H9 (cell line): ENCODE data around the gene PRPSAP2. TPM values are rescaled to one million over a fixed set of nuclear protein-coding genes. Genes with fewer than 3 reads are reported as not detected.

Experiments
- DNase-seq: peaks from one replicate; pipeline ENCODE4 v3.0.0-alpha.2; 2017
- H2AFZ ChIP-seq: one replicate; pipeline ENCODE4 v1.6.1; 2013; ENCODE audit warnings: mild to moderate bottlenecking, low read length, control low read depth, moderate library complexity
- H2AK5ac ChIP-seq: 2 replicates; pipeline ENCODE4 v1.6.1; 2013; ENCODE audit warnings: low read length, control low read depth, mixed read lengths; ENCODE audit not compliant: insufficient read length
- H2BK120ac ChIP-seq: one replicate; pipeline ENCODE4 v1.6.1; 2013; ENCODE audit warnings: low read depth, mild to moderate bottlenecking, low read length, control low read depth, inconsistent platforms; ENCODE audit not compliant: poor library complexity, severe bottlenecking
- H2BK12ac ChIP-seq: 2 replicates; pipeline ENCODE4 v1.6.1; 2013; ENCODE audit warnings: low read length, control low read depth, mixed read lengths, low read depth; ENCODE audit not compliant: insufficient read length
- H2BK15ac ChIP-seq: 2 replicates; pipeline ENCODE4 v1.6.1; 2013; ENCODE audit warnings: low read depth, low read length, control low read depth
- H2BK20ac ChIP-seq: one replicate; pipeline ENCODE4 v1.6.1; 2013; ENCODE audit warnings: low read depth, mild to moderate bottlenecking, low read length, control low read depth, inconsistent platforms; ENCODE audit not compliant: poor library complexity, severe bottlenecking
- H2BK5ac ChIP-seq: 2 replicates; pipeline ENCODE4 v1.6.1; 2013; ENCODE audit warnings: low read length, control low read depth, mixed read lengths; ENCODE audit not compliant: insufficient read length
- H3K14ac ChIP-seq: 2 replicates; pipeline ENCODE4 v1.6.1; 2013; ENCODE audit warnings: low read length, control low read depth; ENCODE audit not compliant: insufficient read depth
- H3K18ac ChIP-seq: 2 replicates; pipeline ENCODE4 v1.6.1; 2013; ENCODE audit warnings: low read depth, mild to moderate bottlenecking, mixed read lengths, low read length, control low read depth; ENCODE audit not compliant: insufficient read length
- H3K23ac ChIP-seq: 2 replicates; pipeline ENCODE4 v1.6.1; 2013; ENCODE audit warnings: low read length, control low read depth, mixed read lengths, low read depth; ENCODE audit not compliant: insufficient read length
- H3K23me2 ChIP-seq: 2 replicates; pipeline ENCODE4 v1.6.1; 2013; ENCODE audit warnings: low read depth, mild to moderate bottlenecking, mixed read lengths, low read length, control low read depth; ENCODE audit not compliant: insufficient read length, poor library complexity, severe bottlenecking
- H3K27ac ChIP-seq: 2 replicates; pipeline ENCODE4 v1.5.1; 2013; ENCODE audit warnings: low read length, control low read depth, mixed read lengths, low read depth; ENCODE audit not compliant: insufficient read length
- H3K27me3 ChIP-seq: 2 replicates; pipeline ENCODE4 v1.6.1; 2013; ENCODE audit warnings: low read length, control low read depth, inconsistent platforms; ENCODE audit not compliant: insufficient read depth
- H3K4ac ChIP-seq: 2 replicates; pipeline ENCODE4 v1.6.1; 2013; ENCODE audit warnings: low read depth, mild to moderate bottlenecking, control low read depth, inconsistent platforms, low read length, moderate library complexity
- H3K4me1 ChIP-seq: 2 replicates; pipeline ENCODE4 v1.6.1; 2013; ENCODE audit warnings: low read length, control low read depth, inconsistent platforms; ENCODE audit not compliant: insufficient read depth
- H3K4me2 ChIP-seq: 2 replicates; pipeline ENCODE4 v1.6.1; 2013; ENCODE audit warnings: low read length, control low read depth, mixed read lengths; ENCODE audit not compliant: insufficient read length, insufficient read depth
- H3K56ac ChIP-seq: 2 replicates; pipeline ENCODE4 v1.6.1; 2013; ENCODE audit warnings: low read depth, mild to moderate bottlenecking, mixed read lengths, low read length, control low read depth; ENCODE audit not compliant: insufficient read length
- H3K79me1 ChIP-seq: 2 replicates; pipeline ENCODE4 v1.6.1; 2013; ENCODE audit warnings: low read depth, mild to moderate bottlenecking, moderate library complexity, low read length, control low read depth, inconsistent platforms; ENCODE audit not compliant: insufficient read depth, poor library complexity, severe bottlenecking
- H3K79me2 ChIP-seq: 2 replicates; pipeline ENCODE4 v1.6.1; 2013; ENCODE audit warnings: low read length, control low read depth, inconsistent platforms; ENCODE audit not compliant: insufficient read depth
- H3K9ac ChIP-seq: 2 replicates; pipeline ENCODE4 v1.6.1; 2013; ENCODE audit warnings: low read length, control low read depth, mixed read lengths; ENCODE audit not compliant: insufficient read length; ENCODE audit errors: extremely low read depth
- H3K9me3 ChIP-seq: one replicate; pipeline ENCODE4 v1.6.1; 2013; ENCODE audit warnings: low read depth, low read length, inconsistent platforms; ENCODE audit not compliant: control insufficient read depth
- H3T11ph ChIP-seq: one replicate; pipeline ENCODE4 v1.6.1; 2013; ENCODE audit warnings: mild to moderate bottlenecking, low read length, control low read depth, inconsistent platforms
- H4K20me1 ChIP-seq: one replicate; pipeline ENCODE4 v1.6.1; 2013; ENCODE audit not compliant: control insufficient read depth, insufficient read length, insufficient read depth
- H4K5ac ChIP-seq: 2 replicates; pipeline ENCODE4 v1.6.1; 2013; ENCODE audit warnings: low read depth, mild to moderate bottlenecking, mixed read lengths, low read length, control low read depth; ENCODE audit not compliant: insufficient read length
- H4K8ac ChIP-seq: replicated peaks from 2 replicates; pipeline ENCODE4 v1.6.1; 2013; ENCODE audit warnings: low read length, control low read depth, mixed read lengths, low read depth; ENCODE audit not compliant: insufficient read length
- H4K91ac ChIP-seq: 2 replicates; pipeline ENCODE4 v1.6.1; 2013; ENCODE audit warnings: low read depth, mild to moderate bottlenecking, moderate library complexity, mixed read lengths, low read length, control low read depth; ENCODE audit not compliant: insufficient read length
- H3K27ac Mint-ChIP-seq, 3 experiments: 2 replicates in 2 of 3; 3 replicates in 1 of 3; pipeline ENCODE4 v1.8.0; 2020 to 2021; ENCODE audit warnings: mixed read lengths in 3 of 3, mild to moderate bottlenecking in 1 of 3, moderate library complexity in 1 of 3
- H3K27me3 Mint-ChIP-seq: 2 replicates; pipeline ENCODE4 v1.8.0; 2021; ENCODE audit warnings: low read depth, mild to moderate bottlenecking, moderate library complexity, mixed read lengths
- H3K36me3 Mint-ChIP-seq, 3 experiments: 2 replicates in 2 of 3; 3 replicates in 1 of 3; pipeline ENCODE4 v1.8.0; 2020 to 2021; ENCODE audit warnings: low read depth in 3 of 3, mixed read lengths in 3 of 3; ENCODE audit not compliant: insufficient read depth in 1 of 3
- H3K4me1 Mint-ChIP-seq, 2 experiments: 2 replicates each; pipeline ENCODE4 v1.8.0; 2020; ENCODE audit warnings: mixed read lengths in 2 of 2
- H3K4me3 Mint-ChIP-seq, 2 experiments: 2 replicates in 1 of 2; 3 replicates in 1 of 2; pipeline ENCODE4 v1.8.0; 2020 to 2021; ENCODE audit warnings: mild to moderate bottlenecking in 2 of 2, mixed read lengths in 2 of 2, moderate library complexity in 1 of 2
- H3K9me3 Mint-ChIP-seq, 2 experiments: 2 replicates in 1 of 2; 3 replicates in 1 of 2; pipeline ENCODE4 v1.8.0; 2020; ENCODE audit warnings: mild to moderate bottlenecking in 2 of 2, mixed read lengths in 2 of 2, moderate library complexity in 1 of 2
- CTCF ChIP-seq: fragments of 200-600 bp; sonication (generic); conservative IDR thresholded peaks from 3 replicates; pipeline ENCODE4 v1.8.0; 2021; ENCODE audit warnings: antibody characterized with exemption, mild to moderate bottlenecking
- WGBS: extraction: QIAGEN DNeasy Blood & Tissue Kit; methylation state at CpG from one replicate; pipeline ENCODE4 v1.1.7; 2013; ENCODE audit warnings: missing lambda C conversion rate, low lambda C conversion rate, mixed read lengths; ENCODE audit not compliant: insufficient read length; ENCODE audit errors: extremely low coverage; 5-methylcytosine and 5-hydroxymethylcytosine counted together
- total RNA-seq: library from RNA; stranded (reverse); gene quantifications from 2 replicates; pipeline ENCODE4 v1.2.1, GENCODE V29; 2021

PRPSAP2 gene
- total RNA-seq, 1 experiment from 2014 or later: 58.0 TPM

GRCh38 chr17:18975597-18975996, 117.7 kb downstream of the PRPSAP2 start:
- H2BK5ac ChIP-seq: no peak overlapping the region
- no peak overlapping the region for H2AFZ ChIP-seq
- H3K23me2 ChIP-seq: no peaks in the 10 kb centered on the region
- H2BK20ac ChIP-seq: no peak overlapping the region
- no peak for DNase-seq
- Mint-ChIP-seq H3K27ac (no peak overlapping the region), H3K4me3 (no peak overlapping the region), H3K27me3 (no peaks in the 10 kb centered on the region), H3K9me3 (no peaks in the 10 kb centered on the region), H3K4me1 (no peaks in the 10 kb centered on the region), H3K36me3 (peaks cover 24 to 69% (median 53%) of the 10 kb centered on the region in 3 experiments; a peak in 6 of 7 replicates)
- H2BK15ac ChIP-seq: no peak overlapping the region
- H4K8ac ChIP-seq: no peak overlapping the region
- no peaks in the 10 kb centered on the region for H3K79me1 ChIP-seq
- no peak for TF ChIP-seq CTCF
- no peaks in the 10 kb centered on the region for H4K20me1 ChIP-seq
- no peaks in the 10 kb centered on the region for H3K9me3 ChIP-seq
- H3K79me2 ChIP-seq: no peaks in the 10 kb centered on the region
- H3K27me3 ChIP-seq: no peaks in the 10 kb centered on the region
- no peak overlapping the region for H3K27ac ChIP-seq
- H2BK12ac ChIP-seq: no peak overlapping the region
- H2BK120ac ChIP-seq: no peak overlapping the region
- H2AK5ac ChIP-seq: no peak overlapping the region
- H3K4me2 ChIP-seq: no peak overlapping the region
- no peak overlapping the region for H3K23ac ChIP-seq
- no peak overlapping the region for H3K14ac ChIP-seq
- no peak overlapping the region for H4K91ac ChIP-seq
- H3T11ph ChIP-seq: no peak overlapping the region
- no peak overlapping the region for H3K9ac ChIP-seq
- no peak overlapping the region for H3K56ac ChIP-seq
- no peak overlapping the region for H3K4ac ChIP-seq
- no CpG with 5 or more reads among the region's 13 CpGs for WGBS
- no peak overlapping the region for H4K5ac ChIP-seq
- no peak overlapping the region for H3K18ac ChIP-seq
- no peaks in the 10 kb centered on the region for H3K4me1 ChIP-seq
